Panc1 (cell line): ENCODE data around the gene MRPL39. TPM values are rescaled to one million over a fixed set of nuclear protein-coding genes. Genes with fewer than 3 reads are reported as not detected.

Source experiments
- ATAC-seq: fragments of 200-7000 bp; cut with Tn5 transposase; 2 replicates; pipeline ENCODE4 v1.9.1; 2020; ENCODE audit warnings: mild to moderate bottlenecking, moderate library complexity
- BruUV-seq: library from RNA; stranded (reverse); fragments of 400-500 nt; replicated peaks from 2 replicates; lab custom pipeline; 2021; lab: Mats Ljungman, UMichigan
- CTCF ChIA-PET: fragments of 300-600 bp; sonication (Branson Sonifier 250); formaldehyde crosslinking; loops from one replicate; lab custom pipeline; 2022; ENCODE audit warnings: antibody characterized with exemption; lab: Charles Lee
- POLR2A ChIA-PET: fragments of 300-600 bp; sonication (Branson Sonifier 250); formaldehyde crosslinking; loops from one replicate; lab custom pipeline; 2022; ENCODE audit warnings: antibody characterized with exemption; lab: Charles Lee
- DNase-seq: peaks from one replicate; pipeline ENCODE4 v3.0.0-alpha.2; 2010; ENCODE audit warnings: low read depth, low spot score
- H3K27ac ChIP-seq: 2 replicates; pipeline ENCODE4 v1.5.1; 2011; ENCODE audit warnings: mild to moderate bottlenecking, low read length, inconsistent platforms
- H3K27me3 ChIP-seq: fragments of 200-500 bp; sonication (Bioruptor generic); 2 replicates; pipeline ENCODE4 v1.6.0; 2014; ENCODE audit warnings: low read length, inconsistent platforms; ENCODE audit not compliant: control insufficient read depth, insufficient read depth
- H3K36me3 ChIP-seq: fragments of 200-500 bp; sonication (Bioruptor generic); 2 replicates; pipeline ENCODE4 v1.5.1; 2014; ENCODE audit warnings: inconsistent platforms, mild to moderate bottlenecking, low read length, moderate library complexity; ENCODE audit not compliant: control insufficient read depth, insufficient read depth
- H3K4me1 ChIP-seq: 2 replicates; pipeline ENCODE4 v1.5.1; 2011; ENCODE audit warnings: inconsistent platforms, mild to moderate bottlenecking, low read length, moderate library complexity; ENCODE audit not compliant: control insufficient read depth, insufficient read depth
- H3K4me3 ChIP-seq, 2 experiments: 2 replicates each; pipeline ENCODE4 v1.5.1; 2011 to 2012; ENCODE audit warnings: low read depth in 2 of 2, low read length in 2 of 2, mild to moderate bottlenecking in 2 of 2, inconsistent platforms in 1 of 2, moderate library complexity in 1 of 2
- H3K9me3 ChIP-seq: fragments of 200-500 bp; sonication (Bioruptor generic); 2 replicates; pipeline ENCODE4 v1.5.1; 2014; ENCODE audit warnings: low read depth, mild to moderate bottlenecking, inconsistent platforms, low read length, moderate library complexity; ENCODE audit not compliant: control insufficient read depth, insufficient read depth
- SIN3A ChIP-seq: IDR thresholded peaks from 2 replicates; pipeline ENCODE4 v1.6.1; 2012; ENCODE audit warnings: low read depth, mild to moderate bottlenecking, low read length, moderate library complexity, borderline replicate concordance; ENCODE audit not compliant: insufficient read depth
- TCF7L2 ChIP-seq: IDR thresholded peaks from 2 replicates; pipeline ENCODE4 v1.6.1; 2011; ENCODE audit warnings: mild to moderate bottlenecking, low read depth, low read length, inconsistent platforms
- in situ Hi-C: cut with HindIII; loops from 2 replicates; pipeline ENCODE4 v1.10.0; 2016; ENCODE audit warnings: low sequenced_read_pairs, low pct_unique_long_range_greater_than_20kb
- intact Hi-C: fragments of 100-400 bp; cut with micrococcal nuclease; formaldehyde crosslinking; loops from one replicate; pipeline ENCODE4 v1.10.0; 2022; ENCODE audit not compliant: unreplicated experiment
- total RNA-seq: library from RNA; stranded (reverse); gene quantifications from one replicate; pipeline ENCODE4 v1.2.1, GENCODE V29; 2021; ENCODE audit not compliant: unreplicated experiment
- TF ChIP-seq, protein P1 (sequence below), 2 experiments: IDR thresholded peaks; 2 replicates each; pipeline ENCODE4 v1.6.1; 2011 to 2012; ENCODE audit warnings: low read depth in 2 of 2, control low read depth in 1 of 2, low read length in 1 of 2, mild to moderate bottlenecking in 1 of 2, moderate library complexity in 1 of 2; ENCODE audit not compliant: insufficient read depth in 1 of 2
- TF ChIP-seq, protein P2 (sequence below): fragments of 450-650 bp; IDR thresholded peaks from 2 replicates; pipeline ENCODE4 v1.5.1; 2017; ENCODE audit warnings: mild to moderate bottlenecking

Gene MRPL39
- total RNA-seq, 1 experiment from 2014 or later = 24.7 TPM

DNA sequence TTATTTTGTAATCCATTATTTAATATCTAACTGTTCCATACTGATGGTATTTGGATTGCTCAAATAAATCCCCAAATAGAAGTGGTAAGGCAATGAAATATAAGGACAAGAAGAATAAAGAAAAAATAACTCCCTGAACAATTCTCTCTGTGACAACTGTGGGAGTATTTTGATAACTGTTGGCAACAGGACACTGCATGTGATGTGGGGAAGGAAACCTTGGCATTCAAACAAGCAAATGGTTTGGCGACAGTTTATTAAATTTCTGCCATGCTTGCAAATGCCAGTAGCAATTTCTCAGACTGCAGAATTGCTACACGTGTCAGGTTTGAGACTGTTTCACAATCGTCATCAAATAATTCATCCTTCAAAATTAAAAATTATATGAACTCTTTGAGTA lies 8.6 kb upstream of the MRPL39 start:
- TF ChIP-seq, protein P1, sequence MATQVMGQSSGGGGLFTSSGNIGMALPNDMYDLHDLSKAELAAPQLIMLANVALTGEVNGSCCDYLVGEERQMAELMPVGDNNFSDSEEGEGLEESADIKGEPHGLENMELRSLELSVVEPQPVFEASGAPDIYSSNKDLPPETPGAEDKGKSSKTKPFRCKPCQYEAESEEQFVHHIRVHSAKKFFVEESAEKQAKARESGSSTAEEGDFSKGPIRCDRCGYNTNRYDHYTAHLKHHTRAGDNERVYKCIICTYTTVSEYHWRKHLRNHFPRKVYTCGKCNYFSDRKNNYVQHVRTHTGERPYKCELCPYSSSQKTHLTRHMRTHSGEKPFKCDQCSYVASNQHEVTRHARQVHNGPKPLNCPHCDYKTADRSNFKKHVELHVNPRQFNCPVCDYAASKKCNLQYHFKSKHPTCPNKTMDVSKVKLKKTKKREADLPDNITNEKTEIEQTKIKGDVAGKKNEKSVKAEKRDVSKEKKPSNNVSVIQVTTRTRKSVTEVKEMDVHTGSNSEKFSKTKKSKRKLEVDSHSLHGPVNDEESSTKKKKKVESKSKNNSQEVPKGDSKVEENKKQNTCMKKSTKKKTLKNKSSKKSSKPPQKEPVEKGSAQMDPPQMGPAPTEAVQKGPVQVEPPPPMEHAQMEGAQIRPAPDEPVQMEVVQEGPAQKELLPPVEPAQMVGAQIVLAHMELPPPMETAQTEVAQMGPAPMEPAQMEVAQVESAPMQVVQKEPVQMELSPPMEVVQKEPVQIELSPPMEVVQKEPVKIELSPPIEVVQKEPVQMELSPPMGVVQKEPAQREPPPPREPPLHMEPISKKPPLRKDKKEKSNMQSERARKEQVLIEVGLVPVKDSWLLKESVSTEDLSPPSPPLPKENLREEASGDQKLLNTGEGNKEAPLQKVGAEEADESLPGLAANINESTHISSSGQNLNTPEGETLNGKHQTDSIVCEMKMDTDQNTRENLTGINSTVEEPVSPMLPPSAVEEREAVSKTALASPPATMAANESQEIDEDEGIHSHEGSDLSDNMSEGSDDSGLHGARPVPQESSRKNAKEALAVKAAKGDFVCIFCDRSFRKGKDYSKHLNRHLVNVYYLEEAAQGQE (IDR thresholded peaks at IDR 0.05; ENCODE audit: insufficient read depth in 1 of 2, low read depth in 2 of 2, low read length in 1 of 2) = no peak
- TF ChIP-seq TCF7L2 = no peak
- in situ Hi-C loops = no loop called here
- Histone ChIP-seq H3K27ac (no peak overlapping the region), H3K4me3 (no peak overlapping the region), H3K4me1 (no peaks in the 10 kb centered on the region), H3K27me3 (no peaks in the 10 kb centered on the region; the same call in 1 of the 2 replicates), H3K36me3 (no peaks in the 10 kb centered on the region), H3K9me3 (no peaks in the 10 kb centered on the region)
- DNase-seq (no peak), ATAC-seq (no peak)
- ChIA-PET POLR2A (no interaction called here), CTCF (no interaction called here)
- no TSS peak for BruUV-seq
- intact Hi-C loops = no loop called here

DNA sequence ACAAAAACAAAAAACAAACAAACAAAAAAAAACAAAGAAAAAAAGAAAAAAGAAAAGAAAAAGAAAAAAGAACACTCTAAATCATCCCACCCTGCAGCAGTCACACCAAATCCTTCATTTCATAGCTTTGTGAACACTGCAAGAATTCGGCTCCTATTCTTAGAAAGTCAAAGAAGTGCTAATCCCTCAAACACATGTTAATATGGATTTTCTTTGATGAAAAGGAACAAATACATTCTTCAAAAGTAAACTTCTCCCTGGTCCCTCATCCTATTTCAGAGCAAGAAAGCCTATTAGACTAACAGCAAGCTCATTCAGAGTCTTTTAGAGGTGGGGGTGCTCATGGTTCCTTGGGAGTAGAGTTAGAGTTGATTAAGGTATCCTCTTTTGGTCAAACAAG lies 7.2 kb upstream of the MRPL39 start:
- Histone ChIP-seq H3K4me3 (no peak overlapping the region), H3K9me3 (no peaks in the 10 kb centered on the region), H3K4me1 (no peaks in the 10 kb centered on the region), H3K36me3 (no peaks in the 10 kb centered on the region), H3K27me3 (no peaks in the 10 kb centered on the region; the same call in 1 of the 2 replicates), H3K27ac (no peak overlapping the region)
- intact Hi-C loops (no loop called here), in situ Hi-C loops (no loop called here)
- no peak for DNase-seq
- ChIA-PET CTCF (no interaction called here), POLR2A (no interaction called here)
- no peak for ATAC-seq
- TF ChIP-seq, protein P1 (IDR thresholded peaks at IDR 0.05; ENCODE audit: insufficient read depth in 1 of 2, low read depth in 2 of 2, low read length in 1 of 2) = no peak
- TF ChIP-seq, protein P2, sequence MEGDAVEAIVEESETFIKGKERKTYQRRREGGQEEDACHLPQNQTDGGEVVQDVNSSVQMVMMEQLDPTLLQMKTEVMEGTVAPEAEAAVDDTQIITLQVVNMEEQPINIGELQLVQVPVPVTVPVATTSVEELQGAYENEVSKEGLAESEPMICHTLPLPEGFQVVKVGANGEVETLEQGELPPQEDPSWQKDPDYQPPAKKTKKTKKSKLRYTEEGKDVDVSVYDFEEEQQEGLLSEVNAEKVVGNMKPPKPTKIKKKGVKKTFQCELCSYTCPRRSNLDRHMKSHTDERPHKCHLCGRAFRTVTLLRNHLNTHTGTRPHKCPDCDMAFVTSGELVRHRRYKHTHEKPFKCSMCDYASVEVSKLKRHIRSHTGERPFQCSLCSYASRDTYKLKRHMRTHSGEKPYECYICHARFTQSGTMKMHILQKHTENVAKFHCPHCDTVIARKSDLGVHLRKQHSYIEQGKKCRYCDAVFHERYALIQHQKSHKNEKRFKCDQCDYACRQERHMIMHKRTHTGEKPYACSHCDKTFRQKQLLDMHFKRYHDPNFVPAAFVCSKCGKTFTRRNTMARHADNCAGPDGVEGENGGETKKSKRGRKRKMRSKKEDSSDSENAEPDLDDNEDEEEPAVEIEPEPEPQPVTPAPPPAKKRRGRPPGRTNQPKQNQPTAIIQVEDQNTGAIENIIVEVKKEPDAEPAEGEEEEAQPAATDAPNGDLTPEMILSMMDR = no peak
- TF ChIP-seq SIN3A = no peak
- BruUV-seq = no TSS peak
